Nephron (organoid): ENCODE measurements around the gene ISCU.
A peak's percentile ranks its signal among the peaks of the same experiment; 100 is the strongest.
"Not testable (repeated sequence)": the region's sequence is repeated elsewhere in the genome, so short reads cannot be mapped to it uniquely, and the experiment has no call there.

Experiments
- H3K27ac Mint-ChIP-seq, 3 experiments: 2 replicates each; pipeline ENCODE4 v1.8.0; 2020; ENCODE audit warnings: mixed read lengths in 3 of 3, mild to moderate bottlenecking in 2 of 3, moderate library complexity in 1 of 3
- H3K27me3 Mint-ChIP-seq: 2 replicates; pipeline ENCODE4 v1.8.0; 2021; ENCODE audit warnings: low read depth, mild to moderate bottlenecking, moderate library complexity, mixed read lengths
- H3K36me3 Mint-ChIP-seq: 2 replicates; pipeline ENCODE4 v1.8.0; 2020; ENCODE audit warnings: low read depth, mixed read lengths
- H3K4me1 Mint-ChIP-seq: 2 replicates; pipeline ENCODE4 v1.8.0; 2020; ENCODE audit warnings: mixed read lengths
- H3K4me3 Mint-ChIP-seq, 3 experiments: 2 replicates each; pipeline ENCODE4 v1.8.0; 2020; ENCODE audit warnings: mild to moderate bottlenecking in 3 of 3, mixed read lengths in 3 of 3, moderate library complexity in 2 of 3
- H3K9me3 Mint-ChIP-seq: 2 replicates; pipeline ENCODE4 v1.8.0; 2020; ENCODE audit warnings: mixed read lengths
- CTCF ChIP-seq, 3 experiments: fragments of 200-600 bp; sonication (generic); IDR thresholded peaks; one replicate each; pipeline ENCODE4 v1.5.0; 2021; ENCODE audit warnings: antibody characterized with exemption in 3 of 3; ENCODE audit not compliant: unreplicated experiment in 3 of 3

Gene ISCU

GRCh38 chr12:108585864-108586263 lies 23.5 kb downstream of the ISCU start:
- no peaks in the 10 kb centered on the region for H3K9me3 Mint-ChIP-seq
- peak overlapping the region; percentile 30 to 76 (median 45) for H3K27ac Mint-ChIP-seq
- no peak for TF ChIP-seq CTCF (IDR thresholded peaks at IDR 0.05; ENCODE audit: unreplicated experiment in 3 of 3)
- no peak overlapping the region for H3K4me3 Mint-ChIP-seq
- H3K27me3 Mint-ChIP-seq = no peaks in the 10 kb centered on the region
- peaks cover 66% of the 10 kb centered on the region for H3K4me1 Mint-ChIP-seq
- no peaks in the 10 kb centered on the region for H3K36me3 Mint-ChIP-seq

- Mint-ChIP-seq H3K27me3 (no peaks in the 10 kb centered on the region), H3K4me1 (peaks cover 69% of the 10 kb centered on the region), H3K36me3 (no peaks in the 10 kb centered on the region), H3K9me3 (no peaks in the 10 kb centered on the region), H3K4me3 (no peak overlapping the region), H3K27ac (peak overlapping the region; percentile 30 to 76 (median 45))
- no peak for TF ChIP-seq CTCF (IDR thresholded peaks at IDR 0.05; ENCODE audit: unreplicated experiment in 3 of 3)
These were observed 23.9 kb downstream of the ISCU start for GRCh38 chr12:108586306-108586705.

- Mint-ChIP-seq H3K9me3 (no peaks in the 10 kb centered on the region), H3K4me3 (peak overlapping the region in 1 of 3 experiments; percentile 22), H3K36me3 (no peaks in the 10 kb centered on the region), H3K27ac (peak overlapping the region; percentile 82 to 98 (median 98)), H3K27me3 (no peaks in the 10 kb centered on the region), H3K4me1 (peaks cover 65% of the 10 kb centered on the region)
- TF ChIP-seq CTCF (IDR thresholded peaks at IDR 0.05; ENCODE audit: unreplicated experiment in 3 of 3) = no peak
These were observed 25.4 kb downstream of the ISCU start for GRCh38 chr12:108587826-108588225.

- peak overlapping the region; percentile 49 to 71 (median 57) for H3K4me3 Mint-ChIP-seq
- H3K4me1 Mint-ChIP-seq = peaks cover 53% of the 10 kb centered on the region
- peak overlapping the region; percentile 98 for H3K27ac Mint-ChIP-seq
- no peak for TF ChIP-seq CTCF (IDR thresholded peaks at IDR 0.05; ENCODE audit: unreplicated experiment in 3 of 3)
- no peaks in the 10 kb centered on the region for H3K27me3 Mint-ChIP-seq
- H3K9me3 Mint-ChIP-seq = no peaks in the 10 kb centered on the region
- no peaks in the 10 kb centered on the region for H3K36me3 Mint-ChIP-seq
These were observed 26.8 kb downstream of the ISCU start for GRCh38 chr12:108589028-108589839.

GRCh38 chr12:108589840-108590229 lies 27.4 kb downstream of the ISCU start:
- TF ChIP-seq CTCF (IDR thresholded peaks at IDR 0.05; ENCODE audit: unreplicated experiment in 3 of 3) = no peak
- Mint-ChIP-seq H3K4me1 (peaks cover 47% of the 10 kb centered on the region), H3K27me3 (no peaks in the 10 kb centered on the region), H3K27ac (peak overlapping the region; percentile 98), H3K4me3 (peak overlapping the region in 2 of 3 experiments; percentile 36 to 71), H3K36me3 (no peaks in the 10 kb centered on the region), H3K9me3 (no peaks in the 10 kb centered on the region)

GRCh38 chr12:108590463-108590862 lies 28.1 kb downstream of the ISCU start:
- peak overlapping the region; percentile 98 for H3K27ac Mint-ChIP-seq
- not testable (repeated sequence) for H3K36me3 Mint-ChIP-seq, H3K9me3 Mint-ChIP-seq, H3K27me3 Mint-ChIP-seq
- H3K4me1 Mint-ChIP-seq = peaks cover 44% of the 10 kb centered on the region
- peak overlapping the region in 1 of 3 experiments; percentile 27 for H3K4me3 Mint-ChIP-seq
